ENCODE results near the gene WDR46. TPM values are rescaled to one million over a fixed set of nuclear protein-coding genes. Genes with fewer than 3 reads are reported as not detected.

WDR46 gene
- total and polyA plus RNA-seq, 2 of the 13 experiments (the other 11 are each of a cell fraction or from before 2014, with no cell fraction given) = 47.4 to 105 TPM

GRCh38 chr6:33297956-33298772 lies 9.1 kb upstream of the WDR46 start:
- BruUV-seq (replicated peaks) = no TSS peak
- Histone ChIP-seq H3K79me2 (ENCODE audit: insufficient read depth, low read length) (peaks cover 12% of the 10 kb centered on the region), H2AFZ (ENCODE audit: low read length) (no peak overlapping the region), H3K27ac (ENCODE audit: extremely low read length, insufficient read depth, low read length) (peak overlapping the region; percentile 93), H3K9me3 (ENCODE audit: low read length) (no peaks in the 10 kb centered on the region), H4K20me1 (ENCODE audit: insufficient read depth, low read length) (no peaks in the 10 kb centered on the region), H3K9ac (ENCODE audit: insufficient read depth, low read depth, low read length) (peak overlapping the region; percentile 92), H3K4me3 (replicated peaks in 1 of 3; ENCODE audit: insufficient read depth in 1 of 3, low read depth in 2 of 3, low read length in 3 of 3) (peak overlapping the region; percentile 75 to 88 (median 79)), H3K4me2 (ENCODE audit: low read depth, low read length) (peak overlapping the region; percentile 92), H3K4me1 (ENCODE audit: insufficient read depth, low read length) (peaks cover 27% of the 10 kb centered on the region), H3K27me3 (ENCODE audit: control insufficient read depth in 1 of 2, insufficient read depth in 2 of 2, low read length in 2 of 2) (no peaks in the 10 kb centered on the region; a peak in 1 of 5 replicates), H3K36me3 (replicated peaks in 1 of 2; ENCODE audit: control insufficient read depth in 1 of 2, insufficient read depth in 2 of 2, low read length in 2 of 2) (peaks cover 5 to 10% of the 10 kb centered on the region in 2 experiments; a peak in 2 of 5 replicates)
- POLR2A ChIA-PET = interaction anchor here (1.1 to 4.1 kb wide), 16 partner anchors 9 to 326 kb away, joined by 3 to 57 read pairs (median 8); partner anchors contain the start of genes B3GALT4, HSD17B8, PFDN6 and RPS18
- ATAC-seq (peak; percentile 53), DNase-seq (ENCODE audit: low spot score) (peak; percentile 80), FAIRE-seq (peak; percentile 56)
- intact Hi-C loops (cut with micrococcal nuclease; ENCODE audit: unreplicated experiment) (loop anchor here (1.0 kb wide), 1 partner anchor 9 kb away; the partner anchor contains the start of genes PFDN6 and WDR46), in situ Hi-C loops (cut with HindIII; ENCODE audit: extremely low pct_ligation_motif_present, low pct_unique_long_range_greater_than_20kb) (loop anchor here (5.0 to 25.0 kb wide), 2 partner anchors 96 to 114 kb away; partner anchors contain the start of genes CUTA, HSD17B8, PHF1 and RXRB)
- 2% methylated on average over 42 of the region's 42 CpGs for WGBS (ENCODE audit: low lambda C conversion rate)
- CTCF ChIA-PET (ENCODE audit: low intra/inter-chr PET ratio, low total read pairs) = interaction anchor here (1.2 to 3.3 kb wide), 3 partner anchors 9 to 93 kb away, joined by 3 to 52 read pairs (median 3); partner anchors contain the start of genes KIFC1, PFDN6 and WDR46
- no peak for TF ChIP-seq TAF1 (CRISPR knock-in tag; IDR thresholded peaks at IDR 0.05)
- TF ChIP-seq CSRNP1 (CRISPR knock-in tag; IDR thresholded peaks at IDR 0.05) = peak; percentile 42; the same call in 1 of the 2 replicates
- TF ChIP-seq ZBTB33 (CRISPR knock-in tag; IDR thresholded peaks at IDR 0.05) = no peak
- peak; percentile 36; the same call in 1 of the 2 replicates for TF ChIP-seq RFX3 (CRISPR knock-in tag; IDR thresholded peaks at IDR 0.05)
- TF ChIP-seq FIP1L1 (IDR thresholded peaks at IDR 0.05; ENCODE audit: borderline replicate concordance, insufficient read depth, low read depth, low read length) = 0 out of 2 replicates have a peak, but pooled peaks have one; percentile 15
- TF ChIP-seq HDAC1 (CRISPR knock-in tag; IDR thresholded peaks at IDR 0.05) = peak; percentile 31; the same call in 1 of the 2 replicates
- TF ChIP-seq ERF (CRISPR knock-in tag; IDR thresholded peaks at IDR 0.05) = no peak
- no peak for TF ChIP-seq ZNF333 (CRISPR knock-in tag; IDR thresholded peaks at IDR 0.05; ENCODE audit: borderline replicate concordance)
- no peak for TF ChIP-seq STAT5B (CRISPR knock-in tag; IDR thresholded peaks at IDR 0.05)
- TF ChIP-seq MXD4 (CRISPR knock-in tag; IDR thresholded peaks at IDR 0.05) = 0 out of 2 replicates have a peak, but pooled peaks have one; percentile 24
- no peak for TF ChIP-seq ISX (CRISPR knock-in tag; conservative IDR thresholded peaks at IDR 0.05)
- peak; percentile 42 to 87; a peak in 2 of 4 replicates for TF ChIP-seq POLR2A (IDR thresholded peaks at IDR 0.05; ENCODE audit: insufficient read depth in 1 of 2, low read depth in 2 of 2, low read length in 2 of 2)
- TF ChIP-seq SP2 (CRISPR knock-in tag; IDR thresholded peaks at IDR 0.05) = 0 out of 2 replicates have a peak, but pooled peaks have one; percentile 20
- TF ChIP-seq ZNF768 (CRISPR knock-in tag; IDR thresholded peaks at IDR 0.05) = peak; percentile 69; the same call in 1 of the 2 replicates
- TF ChIP-seq ZNF30 (CRISPR knock-in tag; IDR thresholded peaks at IDR 0.05) = no peak
- peak; percentile 4; the same call in 1 of the 2 replicates for TF ChIP-seq MAZ (IDR thresholded peaks at IDR 0.05; ENCODE audit: borderline replicate concordance, low read depth, low read length)
- no peak for TF ChIP-seq MAZ (CRISPR knock-in tag; IDR thresholded peaks at IDR 0.05; ENCODE audit: low read depth)
- TF ChIP-seq SP5 (CRISPR knock-in tag; IDR thresholded peaks at IDR 0.05; ENCODE audit: borderline replicate concordance, low read depth) = 0 out of 2 replicates have a peak, but pooled peaks have one; percentile 10
- 0 out of 2 replicates have a peak, but pooled peaks have one; percentile 46 for TF ChIP-seq ZNF788 (CRISPR knock-in tag; IDR thresholded peaks at IDR 0.05; ENCODE audit: borderline replicate concordance)
- TF ChIP-seq ZKSCAN8 (CRISPR knock-in tag; IDR thresholded peaks at IDR 0.05; ENCODE audit: borderline replicate concordance) = no peak
- no peak for TF ChIP-seq ZNF790 (CRISPR knock-in tag; IDR thresholded peaks at IDR 0.05; ENCODE audit: borderline replicate concordance)
